IMR-90 (cell line): ENCODE results near the gene ADD2.

Source experiments
- CHD1 ChIP-seq: IDR thresholded peaks from 2 replicates; pipeline ENCODE4 v1.6.1; 2012; ENCODE audit warnings: low read depth, low read length, improper control_type of control experiment
- CTCF ChIP-seq: conservative IDR thresholded peaks from 2 replicates; pipeline ENCODE4 v1.5.1; 2012; ENCODE audit warnings: mild to moderate bottlenecking, low read depth, low read length, improper control_type of control experiment
- MAFK ChIP-seq: IDR thresholded peaks from 2 replicates; pipeline ENCODE4 v1.6.1; 2012; ENCODE audit warnings: low read depth, low read length, improper control_type of control experiment
- MAZ ChIP-seq: IDR thresholded peaks from 2 replicates; pipeline ENCODE4 v1.6.1; 2012; ENCODE audit warnings: low read depth, mild to moderate bottlenecking, low read length, improper control_type of control experiment, moderate library complexity, borderline replicate concordance
- MXI1 ChIP-seq: IDR thresholded peaks from 2 replicates; pipeline ENCODE4 v1.6.1; 2012; ENCODE audit warnings: low read depth, mild to moderate bottlenecking, low read length, moderate library complexity, borderline replicate concordance
- POLR2A ChIP-seq: IDR thresholded peaks from 2 replicates; pipeline ENCODE4 v1.6.1; 2012; ENCODE audit warnings: mild to moderate bottlenecking, low read depth, low read length
- RAD21 ChIP-seq: IDR thresholded peaks from 2 replicates; pipeline ENCODE4 v1.6.1; 2012; ENCODE audit warnings: low read length, improper control_type of control experiment
- RCOR1 ChIP-seq: IDR thresholded peaks from 2 replicates; pipeline ENCODE4 v1.6.1; 2012; ENCODE audit warnings: mild to moderate bottlenecking, low read length, improper control_type of control experiment; ENCODE audit not compliant: insufficient replicate concordance
- RFX5 ChIP-seq: IDR thresholded peaks from 2 replicates; pipeline ENCODE4 v1.8.0; 2012; ENCODE audit warnings: low read depth, mild to moderate bottlenecking, low read length, moderate library complexity
- SMC3 ChIP-seq: fragments of 150-350 bp; IDR thresholded peaks from 2 replicates; pipeline ENCODE4 v1.6.1; 2016; ENCODE audit warnings: low read depth, mild to moderate bottlenecking, antibody characterized with exemption, low read length, moderate library complexity
- USF2 ChIP-seq: fragments of 150-350 bp; IDR thresholded peaks from 2 replicates; pipeline ENCODE4 v1.6.1; 2017; ENCODE audit warnings: mild to moderate bottlenecking, antibody characterized with exemption, low read length, low read depth
- TF ChIP-seq, protein P1 (sequence below): fragments of 150-350 bp; IDR thresholded peaks from 2 replicates; pipeline ENCODE4 v1.6.1; 2016; ENCODE audit warnings: low read depth, mild to moderate bottlenecking, low read length, moderate library complexity, borderline replicate concordance

DNA sequence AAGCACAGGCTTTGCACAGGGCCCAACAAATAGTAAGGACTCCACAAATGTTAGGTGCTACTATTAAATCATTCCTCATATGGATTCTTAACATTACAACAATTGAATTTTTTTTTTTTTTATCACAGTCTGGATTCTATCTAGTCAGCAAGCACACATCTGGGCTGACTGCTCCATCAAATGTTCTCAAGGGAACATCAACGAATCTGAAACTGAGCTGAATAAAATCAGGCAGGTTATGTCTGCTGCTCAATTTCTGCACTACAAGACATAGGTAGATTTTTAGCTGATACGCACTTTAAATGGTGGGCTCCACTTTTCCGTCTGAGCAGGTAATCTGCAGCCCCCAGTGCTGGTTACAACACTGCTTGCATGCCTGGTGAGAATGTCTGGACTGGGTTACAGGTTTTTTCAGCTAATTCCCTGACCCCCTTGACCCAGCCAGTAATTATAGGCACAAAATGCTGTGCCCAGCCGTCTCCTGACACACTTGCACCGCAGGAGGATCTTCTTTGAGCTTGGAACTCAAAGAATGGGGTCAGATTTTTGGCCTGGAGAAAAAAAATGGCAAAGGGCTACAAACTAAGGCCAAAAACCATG lies 44.6 kb downstream of the ADD2 start:
- TF ChIP-seq CTCF: no peak
- TF ChIP-seq POLR2A: no peak
- TF ChIP-seq CHD1: no peak
- TF ChIP-seq RFX5: no peak
- no peak for TF ChIP-seq RAD21
- TF ChIP-seq MXI1: no peak
- TF ChIP-seq, protein P1, sequence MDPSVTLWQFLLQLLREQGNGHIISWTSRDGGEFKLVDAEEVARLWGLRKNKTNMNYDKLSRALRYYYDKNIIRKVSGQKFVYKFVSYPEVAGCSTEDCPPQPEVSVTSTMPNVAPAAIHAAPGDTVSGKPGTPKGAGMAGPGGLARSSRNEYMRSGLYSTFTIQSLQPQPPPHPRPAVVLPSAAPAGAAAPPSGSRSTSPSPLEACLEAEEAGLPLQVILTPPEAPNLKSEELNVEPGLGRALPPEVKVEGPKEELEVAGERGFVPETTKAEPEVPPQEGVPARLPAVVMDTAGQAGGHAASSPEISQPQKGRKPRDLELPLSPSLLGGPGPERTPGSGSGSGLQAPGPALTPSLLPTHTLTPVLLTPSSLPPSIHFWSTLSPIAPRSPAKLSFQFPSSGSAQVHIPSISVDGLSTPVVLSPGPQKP: no peak
- no peak for TF ChIP-seq MAFK
- no peak for TF ChIP-seq MAZ
- no peak for TF ChIP-seq RCOR1
- TF ChIP-seq USF2: no peak
- TF ChIP-seq SMC3: no peak
